Sigmoid colon (tissue), 7 donors: Measurements from ENCODE around the gene MYH11. TPM values are rescaled to one million over a fixed set of nuclear protein-coding genes. Genes with fewer than 3 reads are reported as not detected.

ENCODE experiments used
- DNase-seq: peaks from one replicate; pipeline ENCODE4 v3.0.0-alpha.2; 2019
- H3K27ac ChIP-seq, 4 donors: fragments of 200-600 bp; sonication (generic); one replicate each; pipeline ENCODE4 v1.5.1; 2016 to 2019; ENCODE audit warnings: mild to moderate bottlenecking in 1 of 4
- H3K27me3 ChIP-seq, 3 donors: fragments of 200-600 bp; sonication (generic); one replicate each; pipeline ENCODE4 v1.5.1; 2019; ENCODE audit warnings: mild to moderate bottlenecking in 1 of 3
- H3K36me3 ChIP-seq, 4 donors: fragments of 200-600 bp; sonication (generic); one replicate each; pipeline ENCODE4 v1.5.1; 2016 to 2019
- H3K4me1 ChIP-seq, 4 donors: fragments of 200-600 bp; sonication (generic); one replicate each; pipeline ENCODE4 v1.5.1; 2017 to 2019
- H3K4me3 ChIP-seq, 4 donors: fragments of 200-600 bp; sonication (generic); one replicate each; pipeline ENCODE4 v1.5.1; 2017 to 2019; ENCODE audit warnings: mild to moderate bottlenecking in 2 of 4, moderate library complexity in 1 of 4
- H3K9me3 ChIP-seq, 4 donors: fragments of 200-600 bp in 3 of 4; sonication (generic) in 3 of 4; one replicate each; pipeline versions ENCODE4 v1.5.1 to v1.6.1; 2013 to 2019
- EP300 ChIP-seq, 4 donors: sonication (generic); formaldehyde crosslinking; IDR thresholded peaks; one replicate each; pipeline ENCODE4 v1.6.1; 2017; ENCODE audit warnings: antibody characterized with exemption in 4 of 4
- POLR2A ChIP-seq, 2 donors: fragments of 450-650 bp; IDR thresholded peaks; one replicate each; pipeline ENCODE4 v1.6.1; 2016; ENCODE audit warnings: antibody characterized with exemption in 2 of 2, mild to moderate bottlenecking in 2 of 2, moderate library complexity in 2 of 2
- POLR2AphosphoS5 ChIP-seq, 4 donors: sonication (generic); formaldehyde crosslinking; IDR thresholded peaks; one replicate each; pipeline ENCODE4 v1.6.1; 2017; ENCODE audit warnings: antibody characterized with exemption in 4 of 4
- WGBS, 2 donors: extraction: QIAGEN DNeasy Blood & Tissue Kit; methylation state at CpG; one replicate each; pipeline ENCODE4 v1.1.7; 2013; 5-methylcytosine and 5-hydroxymethylcytosine counted together
- intact Hi-C: fragments of 100-400 bp; cut with DNase I; formaldehyde crosslinking; loops from one replicate; pipeline ENCODE4 v1.15.1; 2023
- polyA plus RNA-seq, 3 donors: library from polyadenylated mRNA; stranded (reverse); fragments of 200-250 nt; gene quantifications; one replicate each; pipeline ENCODE4 v1.2.3, GENCODE V29; 2013
- total RNA-seq, 4 donors: library from RNA; depleted of rRNA; stranded (reverse); fragments of >200 nt; gene quantifications; one replicate each; pipeline ENCODE4 v1.1.0, GENCODE V29; 2016
- TF ChIP-seq, protein P1 (sequence below), 4 experiments: fragments of 450-650 bp in 3 of 4; fragments of 200-600 bp in 1 of 4; IDR thresholded peaks; one replicate each; pipeline ENCODE4 v1.5.1; 2016 to 2019; ENCODE audit warnings: antibody characterized with exemption in 4 of 4, mild to moderate bottlenecking in 3 of 4, moderate library complexity in 2 of 4
- donor health status: healthy with polysubstance abuse.
- donor health status: Bipolar disorder and iron deficiency.
- donor health status: healthy.

The MYH11 gene
- total and polyA plus RNA-seq, 7 donors: 5.1 to 11,818 (median 4,282) TPM

DNA sequence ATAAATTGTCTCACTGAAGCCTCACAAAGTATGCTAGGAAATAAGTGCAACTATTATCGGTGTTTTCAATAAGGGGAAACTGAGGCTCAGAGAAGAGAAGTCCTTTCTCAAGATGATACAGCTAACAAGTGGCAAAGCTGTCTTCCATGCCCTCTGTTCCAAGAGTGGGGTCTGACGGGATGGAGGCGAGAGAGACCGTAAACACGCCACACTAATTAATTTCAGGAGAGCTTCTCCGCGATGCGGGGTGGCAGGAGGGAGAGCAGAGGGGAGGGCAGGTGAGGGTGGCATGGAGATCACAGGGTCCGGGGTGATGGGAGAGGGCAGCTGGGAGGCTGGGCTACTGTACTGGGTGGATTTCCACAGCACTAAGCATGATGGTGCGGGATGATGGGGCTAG lies 80.3 kb downstream of the MYH11 start:
- Histone ChIP-seq H3K27me3 (no peaks in the 10 kb centered on the region), H3K4me1 (peaks cover 0 to 100% (median 85%) of the 10 kb centered on the region in 4 donors), H3K4me3 (no peak overlapping the region), H3K9me3 (peaks cover 0 to 3% (median 0%) of the 10 kb centered on the region in 4 donors), H3K27ac (peak overlapping the region; percentile 64 to 98 (median 81)), H3K36me3 (peaks cover 44 to 100% (median 67%) of the 10 kb centered on the region in 4 donors)
- 71 to 92% methylated on average over 10 of the region's 10 CpGs for WGBS, 2 donors
- TF ChIP-seq POLR2AphosphoS5 (IDR thresholded peaks at IDR 0.05) (peak; percentile 54 to 72 (median 62)), POLR2A (IDR thresholded peaks at IDR 0.05) (no peak), EP300 (IDR thresholded peaks at IDR 0.05) (no peak)
- DNase-seq: no peak
- intact Hi-C loops: no loop called here

DNA sequence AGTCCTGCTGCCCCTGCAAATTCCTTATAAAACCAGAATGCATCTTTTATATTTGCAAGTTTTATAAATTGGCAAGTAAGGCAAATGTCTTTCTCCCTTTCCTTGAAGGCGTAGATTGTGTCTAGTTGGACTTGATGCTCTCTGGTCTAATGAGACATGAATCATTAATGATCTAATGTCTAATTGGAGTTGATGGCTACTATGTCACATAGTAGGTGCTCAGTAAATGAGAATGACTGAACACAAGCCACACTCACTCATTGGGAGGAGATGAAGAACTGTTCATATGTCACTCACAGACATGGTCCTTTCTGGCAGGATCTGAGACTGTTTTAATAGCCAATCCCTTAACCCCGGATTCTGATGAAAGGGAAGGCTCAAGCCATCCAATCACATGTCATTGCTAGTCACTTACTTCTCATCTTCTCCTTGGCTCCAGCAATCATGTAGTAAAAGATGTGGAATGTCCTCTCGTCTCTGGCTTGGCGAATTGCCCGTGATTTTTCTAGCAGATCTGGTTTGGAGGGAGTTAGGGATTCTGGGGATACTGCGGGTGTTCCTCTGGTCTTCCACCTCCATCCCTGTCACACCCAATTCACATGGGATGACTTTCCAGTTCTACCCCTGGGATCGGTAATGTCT lies 81.0 kb downstream of the MYH11 start:
- H3K4me1 ChIP-seq: peaks cover 0 to 99% (median 81%) of the 10 kb centered on the region in 4 donors
- H3K36me3 ChIP-seq: peaks cover 46 to 100% (median 67%) of the 10 kb centered on the region in 4 donors
- intact Hi-C loops: no loop called here
- DNase-seq: peak; percentile 67
- H3K27me3 ChIP-seq: no peaks in the 10 kb centered on the region
- WGBS, 2 donors: 42 to 76% methylated on average over 7 of the region's 7 CpGs
- peak; percentile 43 to 84 (median 72) for TF ChIP-seq POLR2AphosphoS5 (IDR thresholded peaks at IDR 0.05)
- TF ChIP-seq, protein P1, sequence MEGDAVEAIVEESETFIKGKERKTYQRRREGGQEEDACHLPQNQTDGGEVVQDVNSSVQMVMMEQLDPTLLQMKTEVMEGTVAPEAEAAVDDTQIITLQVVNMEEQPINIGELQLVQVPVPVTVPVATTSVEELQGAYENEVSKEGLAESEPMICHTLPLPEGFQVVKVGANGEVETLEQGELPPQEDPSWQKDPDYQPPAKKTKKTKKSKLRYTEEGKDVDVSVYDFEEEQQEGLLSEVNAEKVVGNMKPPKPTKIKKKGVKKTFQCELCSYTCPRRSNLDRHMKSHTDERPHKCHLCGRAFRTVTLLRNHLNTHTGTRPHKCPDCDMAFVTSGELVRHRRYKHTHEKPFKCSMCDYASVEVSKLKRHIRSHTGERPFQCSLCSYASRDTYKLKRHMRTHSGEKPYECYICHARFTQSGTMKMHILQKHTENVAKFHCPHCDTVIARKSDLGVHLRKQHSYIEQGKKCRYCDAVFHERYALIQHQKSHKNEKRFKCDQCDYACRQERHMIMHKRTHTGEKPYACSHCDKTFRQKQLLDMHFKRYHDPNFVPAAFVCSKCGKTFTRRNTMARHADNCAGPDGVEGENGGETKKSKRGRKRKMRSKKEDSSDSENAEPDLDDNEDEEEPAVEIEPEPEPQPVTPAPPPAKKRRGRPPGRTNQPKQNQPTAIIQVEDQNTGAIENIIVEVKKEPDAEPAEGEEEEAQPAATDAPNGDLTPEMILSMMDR (IDR thresholded peaks at IDR 0.05): no peak
- no peak for TF ChIP-seq POLR2A (IDR thresholded peaks at IDR 0.05)
- no peak for TF ChIP-seq EP300 (IDR thresholded peaks at IDR 0.05)
- no peak overlapping the region for H3K4me3 ChIP-seq
- H3K9me3 ChIP-seq: peaks cover 0 to 3% (median 0%) of the 10 kb centered on the region in 4 donors
- peak overlapping the region; percentile 64 to 98 (median 81) for H3K27ac ChIP-seq

DNA sequence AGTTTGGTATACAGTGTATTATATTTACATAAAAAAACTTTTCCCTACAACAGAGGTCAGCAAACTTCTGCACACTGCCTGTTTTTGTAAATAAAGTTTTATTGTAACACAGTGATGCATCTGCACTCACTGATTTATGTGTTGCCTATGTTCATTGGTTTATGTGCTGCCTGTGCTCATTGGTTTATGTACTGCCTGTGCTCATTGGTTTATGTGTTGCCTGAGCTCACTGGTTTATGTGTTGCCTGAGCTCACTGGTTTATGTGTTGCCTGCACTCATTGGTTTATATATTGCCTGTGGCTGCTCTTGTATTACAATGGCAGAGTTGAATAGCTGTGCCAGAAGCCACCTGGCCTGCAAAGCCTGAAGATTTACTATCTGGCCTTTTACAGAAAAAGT lies 81.6 kb downstream of the MYH11 start:
- Histone ChIP-seq H3K4me3 (no peak overlapping the region), H3K27me3 (no peaks in the 10 kb centered on the region), H3K36me3 (peaks cover 46 to 100% (median 71%) of the 10 kb centered on the region in 4 donors), H3K4me1 (peaks cover 0 to 99% (median 83%) of the 10 kb centered on the region in 4 donors), H3K27ac (peak overlapping the region; percentile 64 to 98 (median 81)), H3K9me3 (peaks cover 0 to 3% (median 0%) of the 10 kb centered on the region in 4 donors)
- TF ChIP-seq POLR2AphosphoS5 (IDR thresholded peaks at IDR 0.05) (peak in 1 of 4 donors; percentile 34), POLR2A (IDR thresholded peaks at IDR 0.05) (no peak)
- no peak for DNase-seq
- intact Hi-C loops: no loop called here

DNA sequence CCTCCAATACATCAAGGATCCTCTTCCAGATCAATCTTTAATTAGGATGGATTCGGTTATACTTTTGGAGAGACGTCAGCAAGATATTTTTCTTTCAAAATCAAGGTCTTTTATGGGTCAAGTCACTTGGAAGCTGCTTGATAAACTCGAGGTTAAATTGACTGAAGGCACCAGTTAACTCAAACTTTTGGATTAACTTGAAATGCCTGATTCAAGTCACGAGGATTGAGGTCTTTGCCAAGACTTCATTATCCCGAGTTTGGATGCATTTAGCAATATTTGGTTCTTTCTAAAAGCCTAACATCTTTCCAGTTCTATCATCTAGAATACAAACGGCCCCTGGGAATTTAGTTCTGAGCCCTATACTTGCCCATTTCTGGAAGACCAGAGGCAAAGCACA lies 82.9 kb downstream of the MYH11 start:
- Histone ChIP-seq H3K4me1 (peaks cover 0 to 99% (median 79%) of the 10 kb centered on the region in 4 donors), H3K4me3 (no peak overlapping the region), H3K9me3 (no peaks in the 10 kb centered on the region), H3K36me3 (peaks cover 34 to 100% (median 68%) of the 10 kb centered on the region in 4 donors), H3K27ac (peak overlapping the region; percentile 64 to 98 (median 81)), H3K27me3 (no peaks in the 10 kb centered on the region)
- TF ChIP-seq POLR2AphosphoS5 (IDR thresholded peaks at IDR 0.05): no peak
- no peak for TF ChIP-seq POLR2A (IDR thresholded peaks at IDR 0.05)
- no peak for TF ChIP-seq EP300 (IDR thresholded peaks at IDR 0.05)
- TF ChIP-seq, protein P1 (IDR thresholded peaks at IDR 0.05): no peak
- no peak for DNase-seq
- WGBS, 2 donors: 59 to 70% methylated on average over 6 of the region's 6 CpGs
- intact Hi-C loops: no loop called here

DNA sequence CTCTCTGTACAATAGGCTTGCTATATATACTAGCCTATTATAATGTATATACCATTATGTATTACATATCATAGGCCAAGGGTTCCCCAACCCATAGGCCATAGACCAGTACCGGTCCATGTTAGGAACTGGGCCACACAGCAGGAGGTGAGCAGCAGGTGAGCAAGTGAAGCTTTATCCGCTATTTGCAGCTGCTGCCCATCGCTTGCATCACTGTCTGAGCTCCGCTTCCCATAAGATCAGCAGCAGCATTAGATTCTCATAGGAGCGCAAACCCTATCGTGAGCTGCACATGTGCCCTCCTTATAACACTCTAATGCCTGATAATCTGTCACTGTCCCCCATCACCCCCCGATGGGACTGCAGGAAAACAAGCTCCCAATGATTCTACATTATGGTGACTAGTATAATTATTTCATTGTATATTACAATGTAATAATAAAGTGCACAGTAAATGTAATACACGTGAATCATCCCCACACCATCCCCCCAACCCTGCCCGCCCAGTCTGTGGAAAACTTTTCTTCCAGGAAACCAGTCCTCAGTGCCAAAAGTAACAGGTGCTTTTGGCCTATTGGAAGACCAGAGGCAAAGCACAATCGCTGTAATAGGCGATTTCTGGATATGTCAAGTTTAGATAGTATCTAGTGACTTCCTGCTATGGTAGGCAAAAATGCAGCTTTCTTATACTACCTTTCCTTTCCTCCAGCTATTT lies 84.1 kb downstream of the MYH11 start:
- WGBS, 2 donors: 85 to 89% methylated on average over 11 of the region's 11 CpGs

More for the DNA sequence above, 84.1 kb downstream of the MYH11 start:
- peaks cover 35 to 100% (median 66%) of the 10 kb centered on the region in 4 donors for H3K36me3 ChIP-seq
- H3K27ac ChIP-seq: peak overlapping the region; percentile 64 to 98 (median 81)
- no peak overlapping the region for H3K4me3 ChIP-seq
- peaks cover 0 to 4% (median 0%) of the 10 kb centered on the region in 4 donors for H3K9me3 ChIP-seq
- intact Hi-C loops: no loop called here
- TF ChIP-seq POLR2AphosphoS5 (IDR thresholded peaks at IDR 0.05) (peak in 3 of 4 donors; percentile 3 to 73 (median 55)), EP300 (IDR thresholded peaks at IDR 0.05) (no peak), POLR2A (IDR thresholded peaks at IDR 0.05) (no peak)
- TF ChIP-seq, protein P1 (IDR thresholded peaks at IDR 0.05): no peak
- no peaks in the 10 kb centered on the region for H3K27me3 ChIP-seq
- no peak for DNase-seq
- peaks cover 0 to 96% (median 74%) of the 10 kb centered on the region in 4 donors for H3K4me1 ChIP-seq
